RPMI7951 (cell line): ENCODE data around the gene ACE. TPM values are rescaled to one million over a fixed set of nuclear protein-coding genes. Genes with fewer than 3 reads are reported as not detected.

ENCODE experiments used
- DNase-seq: peaks from one replicate; pipeline ENCODE4 v3.0.0-alpha.2; 2012; ENCODE audit warnings: low read depth
- total RNA-seq: library from RNA; depleted of rRNA; stranded (reverse); fragments of >200 nt; shearing (Covaris generic); gene quantifications from 2 replicates; pipeline ENCODE4 v1.2.3, GENCODE V29; 2014

ACE gene
- total RNA-seq, 1 experiment from 2014 or later = 0.72 TPM

DNA sequence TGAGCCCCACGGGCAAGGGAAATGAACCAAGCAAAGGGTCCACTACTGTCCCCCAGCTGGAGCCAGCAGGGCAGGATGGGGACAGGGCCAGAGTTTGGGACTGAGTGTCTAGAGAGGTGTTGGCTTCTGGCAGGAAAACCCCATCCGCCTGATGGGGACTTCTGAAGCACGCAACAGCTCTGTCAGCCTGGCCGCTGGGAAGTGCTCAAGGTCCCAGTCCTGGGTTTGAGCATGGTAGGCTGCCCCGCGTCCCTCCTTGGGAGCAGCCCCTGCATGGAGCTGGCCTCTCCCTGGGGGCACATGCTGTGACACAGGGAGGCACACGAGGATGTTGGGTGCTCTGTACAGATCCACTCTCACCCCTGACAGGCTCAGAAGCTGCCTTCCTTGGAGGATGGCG is 14.6 kb downstream of the ACE start:
- no peak for DNase-seq

DNA sequence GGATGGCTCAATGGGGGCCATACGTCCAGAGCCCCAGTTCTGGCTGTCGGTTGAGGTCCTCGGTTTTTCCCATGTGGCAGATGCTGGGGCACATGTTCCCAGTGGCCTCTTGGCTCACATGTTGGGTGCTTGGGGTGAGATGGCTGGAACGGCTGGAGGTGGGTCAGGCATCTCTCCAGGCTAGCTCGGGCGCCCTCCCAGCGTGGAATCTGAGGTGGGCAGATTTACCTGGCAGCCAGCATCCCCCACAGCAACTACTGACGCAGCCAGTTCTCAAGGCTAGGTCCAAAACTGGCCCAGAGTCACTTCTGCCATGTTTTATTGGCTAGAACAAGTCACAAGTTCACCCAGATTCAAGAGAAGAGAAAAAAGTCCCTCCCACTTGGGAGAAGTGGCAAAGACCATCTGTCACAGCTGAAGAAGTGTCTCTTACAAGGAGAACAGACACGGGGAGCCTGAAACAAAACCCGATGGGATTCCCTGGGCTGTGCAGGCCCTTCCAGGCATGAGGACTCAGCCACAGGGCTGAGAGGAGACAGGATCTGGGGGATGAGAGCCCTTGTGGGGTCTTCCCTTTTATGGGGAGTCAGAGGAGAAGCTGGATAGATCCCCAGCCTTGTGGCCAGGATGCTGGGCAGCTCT is 15.2 kb downstream of the ACE start:
- DNase-seq = no peak

DNA sequence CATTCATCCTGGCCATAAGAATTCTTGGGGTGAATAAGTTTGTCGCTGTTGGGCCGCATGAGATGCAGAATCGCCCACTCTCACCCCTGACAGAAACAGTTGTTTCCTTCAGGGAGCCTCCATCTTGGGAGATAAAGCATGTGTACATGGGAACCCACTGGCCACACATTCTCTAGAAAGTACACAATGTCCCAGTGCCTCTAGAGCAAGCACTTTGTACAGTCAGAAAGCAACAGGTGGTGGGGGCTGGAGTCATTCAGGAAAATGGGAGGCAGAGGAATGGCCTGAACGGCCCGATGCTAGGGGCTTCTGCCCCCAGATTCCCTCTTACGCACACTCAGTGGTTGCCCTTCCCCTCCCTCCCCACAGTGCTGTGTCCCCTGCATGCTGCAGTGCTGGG is 16.1 kb downstream of the ACE start:
- no peak for DNase-seq

GRCh38 chr17:63493411-63493810 is 16.6 kb downstream of the ACE start:
- no peak for DNase-seq

DNA sequence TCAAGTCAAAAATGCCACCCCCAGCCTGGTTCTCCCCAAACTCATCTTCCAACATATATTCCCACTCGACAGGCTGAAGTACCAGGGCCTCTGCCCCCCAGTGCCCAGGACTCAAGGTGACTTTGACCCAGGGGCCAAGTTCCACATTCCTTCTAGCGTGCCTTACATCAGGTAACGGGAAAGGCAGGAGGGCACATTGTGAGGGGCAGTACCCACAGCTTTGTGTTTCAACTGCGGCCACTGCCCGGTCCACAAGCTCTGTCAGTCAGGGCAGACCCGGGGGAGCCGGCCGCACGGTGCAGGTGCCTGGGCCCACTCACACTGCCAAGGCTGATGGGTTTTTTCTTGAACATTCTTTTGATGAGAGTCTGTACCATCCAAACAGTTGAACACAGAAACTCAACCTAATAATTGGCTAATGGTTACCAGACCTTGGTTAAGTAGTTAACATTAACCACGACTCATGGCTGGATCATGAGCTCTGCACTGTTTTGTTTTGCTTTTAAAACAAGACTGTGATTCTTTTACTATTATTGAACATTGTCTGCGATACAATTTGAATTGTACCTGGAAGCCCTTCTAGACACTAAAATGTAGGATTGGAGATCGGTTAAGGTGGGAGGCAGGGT is 17.6 kb downstream of the ACE start:
- DNase-seq = no peak

GRCh38 chr17:63495491-63495890 is 18.6 kb downstream of the ACE start:
- DNase-seq = no peak

GRCh38 chr17:63496177-63496576 is 19.3 kb downstream of the ACE start:
- DNase-seq = no peak

DNA sequence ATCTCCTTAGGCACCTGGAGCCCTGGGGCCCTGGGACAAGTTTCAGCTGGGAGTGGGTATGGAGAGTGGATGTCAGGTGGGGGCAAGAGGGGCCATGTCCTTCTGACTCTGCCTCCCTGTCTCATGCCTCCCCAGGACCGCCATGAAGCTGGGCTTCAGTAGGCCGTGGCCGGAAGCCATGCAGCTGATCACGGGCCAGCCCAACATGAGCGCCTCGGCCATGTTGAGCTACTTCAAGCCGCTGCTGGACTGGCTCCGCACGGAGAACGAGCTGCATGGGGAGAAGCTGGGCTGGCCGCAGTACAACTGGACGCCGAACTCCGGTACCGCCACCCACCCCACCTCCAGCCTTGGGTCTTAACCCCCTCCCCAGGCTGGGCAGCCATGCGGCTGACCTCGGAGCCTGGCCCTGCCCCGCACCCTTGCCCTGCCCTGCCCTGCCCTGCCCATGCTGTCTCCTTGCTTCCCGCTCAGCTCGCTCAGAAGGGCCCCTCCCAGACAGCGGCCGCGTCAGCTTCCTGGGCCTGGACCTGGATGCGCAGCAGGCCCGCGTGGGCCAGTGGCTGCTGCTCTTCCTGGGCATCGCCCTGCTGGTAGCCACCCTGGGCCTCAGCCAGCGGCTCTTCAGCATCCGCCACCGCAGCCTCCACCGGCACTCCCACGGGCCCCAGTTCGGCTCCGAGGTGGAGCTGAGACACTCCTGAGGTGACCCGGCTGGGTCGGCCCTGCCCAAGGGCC is 20.0 kb downstream of the ACE start:
- DNase-seq = no peak

- DNase-seq = no peak
Measured at GRCh38 chr17:63497708-63498483, 21.0 kb downstream of the ACE start.

- DNase-seq = no peak
Measured at GRCh38 chr17:63498626-63499195, 21.9 kb downstream of the ACE start.

DNA sequence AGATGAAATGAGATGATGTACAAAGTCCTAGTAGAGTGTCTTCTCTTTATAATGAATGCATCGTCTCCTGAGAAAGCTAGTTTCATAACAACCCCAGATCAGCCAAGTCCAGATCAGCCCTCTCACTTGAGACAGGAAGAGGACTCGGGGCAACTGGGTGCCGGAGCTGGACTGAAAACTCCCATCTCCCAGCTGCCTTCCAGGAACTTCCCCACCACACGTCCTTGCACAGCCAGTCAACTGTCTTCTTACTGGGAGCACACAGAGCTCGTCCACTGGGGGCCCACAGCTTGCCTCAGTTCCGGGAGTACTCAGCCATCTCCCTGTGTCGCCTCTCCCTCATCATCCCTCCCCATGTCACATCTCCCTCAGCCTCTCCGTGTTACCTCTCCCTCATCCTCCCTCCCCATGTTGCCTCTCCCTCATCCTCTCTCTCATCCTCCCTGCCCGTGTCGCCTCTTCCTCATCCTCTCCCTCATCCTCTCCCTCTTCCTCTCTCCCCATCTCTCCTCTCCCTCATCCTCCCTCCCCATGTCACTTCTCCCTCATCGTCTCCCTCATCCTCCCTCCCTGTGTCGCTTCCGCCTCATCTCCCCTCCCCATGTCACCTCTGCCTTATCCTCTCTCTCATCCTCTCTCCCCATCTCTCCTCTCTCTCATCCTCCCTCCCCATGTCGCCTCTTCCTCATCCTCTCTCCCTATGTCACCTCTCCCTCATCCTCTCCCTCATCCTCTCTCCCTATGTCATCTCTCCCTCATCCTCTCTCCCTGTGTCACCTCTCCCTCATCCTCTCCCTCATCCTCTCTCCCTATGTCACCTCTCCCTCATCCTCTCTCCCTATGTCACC is 23.9 kb downstream of the ACE start:
- no peak for DNase-seq

- DNase-seq = no peak
Measured at GRCh38 chr17:63503341-63503705, 26.5 kb downstream of the ACE start.

GRCh38 chr17:63504261-63504660 is 27.4 kb downstream of the ACE start:
- no peak for DNase-seq

DNA sequence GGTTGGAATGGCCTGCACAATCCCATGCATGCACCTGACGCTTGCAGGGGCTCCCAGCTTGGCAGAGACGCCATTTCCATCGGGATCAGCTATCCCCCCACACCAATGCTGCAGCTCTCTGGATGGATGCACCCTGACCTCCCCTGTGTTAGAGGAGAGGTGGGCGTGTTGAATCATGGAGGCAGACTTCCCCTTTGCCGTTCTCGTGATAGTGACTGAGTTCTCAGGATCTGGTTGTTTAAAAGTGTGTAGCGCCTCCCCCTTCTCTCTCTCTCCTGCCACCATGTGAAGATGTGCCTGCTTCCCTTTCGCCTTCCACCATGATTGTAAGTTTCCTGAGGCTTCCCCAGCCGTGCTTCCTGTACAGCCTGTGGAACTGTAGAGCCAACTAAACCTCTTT is 28.5 kb downstream of the ACE start:
- no peak for DNase-seq

- DNase-seq = no peak
Measured at GRCh38 chr17:63506627-63507026, 29.8 kb downstream of the ACE start.

DNA sequence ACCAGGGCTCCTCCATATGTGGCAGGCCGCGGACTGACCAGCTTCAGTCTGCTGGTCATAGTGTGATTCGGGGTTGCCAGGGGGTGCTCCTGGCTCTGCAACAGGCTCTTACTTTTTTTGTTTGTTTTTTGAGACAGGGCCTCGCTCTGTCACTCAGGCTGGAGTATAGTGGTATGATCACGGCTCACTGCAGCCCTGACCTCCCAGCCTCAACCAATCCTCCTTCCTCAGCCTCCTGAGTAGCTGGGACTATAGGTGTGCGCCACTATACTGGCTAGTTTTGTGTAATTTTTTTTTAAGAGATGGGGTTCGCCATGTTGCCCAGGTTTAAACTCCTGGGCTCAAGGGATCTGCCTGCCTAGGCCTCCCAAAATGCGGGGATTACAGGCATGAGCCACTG is 34.5 kb downstream of the ACE start:
- no peak for DNase-seq

DNA sequence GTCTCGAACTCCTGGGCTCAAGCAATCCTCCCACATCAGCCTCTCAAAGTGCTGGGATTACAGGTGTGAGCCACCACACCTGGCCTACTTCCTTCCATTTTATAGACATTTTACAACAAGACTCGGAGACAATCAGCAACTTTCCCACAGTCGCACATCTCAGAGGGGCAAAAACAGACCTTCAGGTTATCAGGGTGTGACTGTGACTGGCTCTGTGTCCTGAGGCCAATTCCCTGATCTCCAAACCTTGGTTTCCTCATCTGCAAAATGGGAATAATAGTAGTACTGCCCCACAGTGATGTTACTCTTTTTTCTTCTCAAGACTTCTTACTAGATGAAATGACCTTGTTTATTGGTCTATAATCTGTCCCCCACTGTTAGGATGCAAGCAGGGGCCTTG is 35.5 kb downstream of the ACE start:
- DNase-seq = no peak

DNA sequence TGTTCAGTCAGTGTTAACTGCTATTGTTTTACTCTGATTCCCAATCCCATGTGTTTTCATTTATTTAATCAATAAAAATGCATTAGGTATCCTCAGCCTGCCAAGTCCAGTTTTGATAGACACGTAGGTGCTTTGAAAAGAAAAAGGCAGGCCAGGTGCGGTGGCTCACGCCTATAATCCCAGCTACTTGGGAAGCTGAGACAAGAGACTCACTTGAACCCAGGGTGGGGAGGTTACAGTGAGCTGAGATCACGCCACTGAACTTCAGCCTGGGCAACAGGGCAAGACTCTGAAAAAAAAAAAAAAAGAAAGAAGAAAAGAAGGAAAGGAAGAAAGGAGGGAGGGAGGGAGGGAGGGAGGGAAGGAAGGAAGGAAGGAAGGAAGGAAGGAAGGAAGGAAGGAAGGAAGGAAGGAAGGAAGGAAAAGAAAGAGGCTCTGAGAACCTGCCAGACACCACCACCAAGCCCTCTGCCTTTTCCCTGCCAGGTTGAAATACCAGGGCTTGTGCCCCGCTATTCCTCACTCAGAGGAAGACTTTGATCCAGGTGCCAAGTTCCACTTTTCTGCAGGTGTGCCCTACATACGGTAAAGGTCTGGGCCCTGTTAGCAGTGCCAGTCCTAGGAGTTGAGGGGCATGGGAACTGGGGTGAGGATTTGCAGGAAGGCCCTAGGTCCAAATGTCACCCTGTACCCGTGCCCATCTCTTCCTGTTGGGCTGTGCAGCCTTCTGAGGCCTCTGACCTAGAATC is 36.2 kb downstream of the ACE start:
- no peak for DNase-seq

- DNase-seq = no peak
Measured at GRCh38 chr17:63514477-63514876, 37.6 kb downstream of the ACE start.

DNA sequence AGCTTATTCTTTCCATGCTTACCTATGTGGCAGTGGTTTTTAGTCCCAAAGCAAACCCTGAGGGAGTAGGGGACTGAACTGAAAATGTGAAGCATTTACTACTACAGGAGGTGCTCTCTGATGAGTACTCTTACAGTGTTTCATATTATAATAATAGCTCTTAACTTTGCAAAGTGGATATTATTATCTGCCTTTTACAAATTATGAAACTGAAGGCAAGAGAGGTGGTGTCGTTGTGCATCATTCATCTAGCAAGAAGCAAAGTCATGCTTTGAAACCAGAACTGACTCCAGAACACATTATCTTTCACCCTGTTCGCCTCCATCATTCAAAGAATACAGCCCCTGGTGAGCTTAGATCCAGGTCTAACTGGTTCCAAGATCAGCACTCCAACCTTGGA is 38.1 kb downstream of the ACE start:
- no peak for DNase-seq

GRCh38 chr17:63515426-63515825 is 38.6 kb downstream of the ACE start:
- DNase-seq = no peak
